NCI-H510A (cell line): Measurements from ENCODE around the gene ANKRD10.

ENCODE experiments used
- DNase-seq: peaks from one replicate; lab custom pipeline; 2025; lab: John Stamatoyannopoulos, UW

Gene ANKRD10

GRCh38 chr13:110944968-110945927 is 30.4 kb upstream of the ANKRD10 start:
- DNase-seq: no peak

GRCh38 chr13:110944121-110944967 is 29.5 kb upstream of the ANKRD10 start:
- peak; percentile 30 for DNase-seq

- no peak for DNase-seq
These were observed 27.5 kb upstream of the ANKRD10 start for GRCh38 chr13:110942248-110942981.

GRCh38 chr13:110938662-110939421 is 24.0 kb upstream of the ANKRD10 start:
- DNase-seq: no peak

GRCh38 chr13:110937511-110938285 is 22.8 kb upstream of the ANKRD10 start:
- DNase-seq: no peak

- DNase-seq: no peak
These were observed 21.6 kb upstream of the ANKRD10 start for GRCh38 chr13:110936519-110936918.

GRCh38 chr13:110932588-110932987 is 17.7 kb upstream of the ANKRD10 start:
- no peak for DNase-seq

GRCh38 chr13:110929104-110929777 is 14.4 kb upstream of the ANKRD10 start:
- DNase-seq: no peak

GRCh38 chr13:110925023-110925612 is 10.2 kb upstream of the ANKRD10 start:
- DNase-seq: no peak

GRCh38 chr13:110924639-110924934 is 9.7 kb upstream of the ANKRD10 start:
- no peak for DNase-seq

GRCh38 chr13:110923777-110924638 is 9.1 kb upstream of the ANKRD10 start:
- no peak for DNase-seq

- DNase-seq: no peak
These were observed 8.2 kb upstream of the ANKRD10 start for GRCh38 chr13:110923086-110923485.

- DNase-seq: no peak
These were observed 7.6 kb upstream of the ANKRD10 start for GRCh38 chr13:110922506-110922905.

- DNase-seq: no peak
These were observed 6.8 kb upstream of the ANKRD10 start for GRCh38 chr13:110921695-110922094.

GRCh38 chr13:110921209-110921608 is 6.3 kb upstream of the ANKRD10 start:
- no peak for DNase-seq

- no peak for DNase-seq
These were observed 5.2 kb upstream of the ANKRD10 start for GRCh38 chr13:110920038-110920437.

- no peak for DNase-seq
These were observed 1.7 kb upstream of the ANKRD10 start for GRCh38 chr13:110916301-110917142.

- DNase-seq: no peak
These were observed 971 bp upstream of the ANKRD10 start for GRCh38 chr13:110915874-110916206.
